SH-SY5Y (cell line): ENCODE results near the gene C2CD3.

Source experiments
- GATA2 ChIP-seq: IDR thresholded peaks from 2 replicates; pipeline ENCODE4 v1.6.1; 2011; ENCODE audit warnings: mild to moderate bottlenecking, low read depth, low read length
- GATA3 ChIP-seq: IDR thresholded peaks from 2 replicates; pipeline ENCODE4 v1.6.1; 2011; ENCODE audit warnings: low read depth, mild to moderate bottlenecking, low read length, moderate library complexity

Gene C2CD3

DNA sequence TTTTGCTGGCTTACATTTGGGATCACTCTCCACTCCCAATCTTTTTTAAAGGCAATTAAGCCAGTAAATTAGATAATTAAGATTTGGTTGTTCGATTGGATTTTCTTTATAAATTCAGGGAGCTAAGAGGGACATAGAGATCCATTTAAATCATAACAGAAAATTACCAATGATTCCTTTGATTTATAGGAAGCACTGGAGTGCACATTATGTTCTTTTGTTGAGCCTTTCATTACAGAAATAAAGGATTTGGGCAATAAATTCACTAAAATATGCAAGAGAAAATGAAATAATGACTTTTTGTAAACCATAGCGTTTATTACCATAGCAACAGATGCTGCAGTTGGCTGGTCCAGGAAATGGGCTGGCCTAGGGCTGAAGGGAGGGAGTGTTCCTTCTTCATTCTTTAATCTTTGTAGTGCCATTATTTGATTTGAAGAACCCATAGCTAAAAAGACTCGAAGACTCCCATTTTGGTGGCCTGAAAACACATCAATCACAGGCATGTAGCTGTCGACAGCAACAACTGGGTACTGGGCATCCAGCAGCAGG lies 73.0 kb downstream of the C2CD3 start:
- TF ChIP-seq GATA3: no peak
- TF ChIP-seq GATA2: no peak

DNA sequence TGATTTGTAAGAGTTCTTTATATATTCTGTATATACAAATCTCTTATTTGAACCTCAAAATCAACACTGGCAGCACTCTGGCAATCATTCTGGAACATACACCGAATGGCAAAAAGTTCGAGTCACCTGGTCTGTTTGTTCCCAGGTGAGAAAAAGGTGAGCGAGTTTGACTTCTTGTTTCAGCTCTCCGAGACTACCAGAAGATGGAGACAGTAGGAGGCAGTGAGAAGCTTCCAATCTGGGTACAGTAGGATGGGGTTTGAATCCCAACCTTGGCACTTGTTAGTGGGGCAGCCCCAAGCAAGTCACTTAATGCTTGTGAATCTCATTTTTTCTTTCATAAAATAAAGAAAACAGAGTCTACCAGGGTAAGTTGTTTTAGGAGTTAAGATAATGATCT lies 76.4 kb downstream of the C2CD3 start:
- TF ChIP-seq GATA2 (no peak), GATA3 (no peak)

DNA sequence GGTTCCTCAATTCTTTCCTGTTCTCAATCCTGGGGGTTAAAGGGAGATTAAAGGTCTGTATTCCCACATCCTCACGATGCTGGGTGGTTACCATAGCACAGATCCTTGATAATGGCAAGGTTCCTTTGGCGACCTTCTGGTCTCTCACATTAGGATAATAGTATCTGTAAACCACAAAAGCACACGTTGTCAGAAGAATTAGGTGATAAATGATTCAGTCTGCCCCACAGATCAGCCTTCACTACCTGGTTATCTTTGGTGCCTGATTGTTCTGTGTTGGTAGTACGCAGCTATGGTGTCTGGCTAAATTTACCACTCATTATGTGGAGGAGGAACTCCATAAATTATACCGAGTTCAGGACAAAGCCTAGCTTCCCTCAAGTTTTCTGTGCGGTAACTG lies 78.4 kb downstream of the C2CD3 start:
- TF ChIP-seq GATA2: no peak
- TF ChIP-seq GATA3: no peak

DNA sequence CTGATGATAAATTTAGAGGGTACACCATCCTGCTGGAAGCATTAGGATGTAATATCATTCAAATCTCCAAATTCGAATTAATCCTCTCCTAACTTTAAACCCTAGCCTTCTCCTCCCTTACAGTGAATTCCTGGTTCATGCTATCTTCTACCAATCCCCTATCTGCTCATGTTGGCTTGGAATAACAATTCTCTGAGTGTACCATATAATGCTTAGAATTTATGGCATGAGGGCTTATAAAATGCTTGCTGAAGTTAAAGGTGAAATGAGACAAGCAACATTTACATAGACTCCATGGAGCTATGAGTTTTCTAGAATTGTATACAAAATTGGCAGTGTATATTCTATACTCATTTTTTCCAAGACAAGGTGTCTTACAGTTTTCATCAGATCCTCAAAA lies 79.3 kb downstream of the C2CD3 start:
- TF ChIP-seq GATA3 (no peak), GATA2 (no peak)

DNA sequence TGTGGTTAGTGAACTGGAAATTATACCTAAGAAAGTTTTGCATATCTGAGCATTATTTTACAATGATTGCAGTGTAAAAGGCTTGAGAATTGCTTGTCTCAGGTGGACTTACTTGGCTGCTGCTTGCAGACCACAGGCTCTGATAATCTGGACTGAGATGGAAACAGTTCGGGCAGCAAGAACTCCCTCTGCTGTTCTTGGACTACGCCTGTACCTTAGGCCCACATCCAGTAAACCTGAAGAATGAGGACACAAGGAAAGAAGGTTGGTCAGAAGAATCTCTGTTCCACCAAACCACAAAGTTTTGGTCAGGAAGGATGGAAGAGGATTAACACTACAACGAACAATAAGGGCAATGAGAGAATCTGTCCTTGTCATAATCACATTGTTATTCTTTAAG lies 80.1 kb downstream of the C2CD3 start:
- TF ChIP-seq GATA3 (no peak), GATA2 (no peak)

DNA sequence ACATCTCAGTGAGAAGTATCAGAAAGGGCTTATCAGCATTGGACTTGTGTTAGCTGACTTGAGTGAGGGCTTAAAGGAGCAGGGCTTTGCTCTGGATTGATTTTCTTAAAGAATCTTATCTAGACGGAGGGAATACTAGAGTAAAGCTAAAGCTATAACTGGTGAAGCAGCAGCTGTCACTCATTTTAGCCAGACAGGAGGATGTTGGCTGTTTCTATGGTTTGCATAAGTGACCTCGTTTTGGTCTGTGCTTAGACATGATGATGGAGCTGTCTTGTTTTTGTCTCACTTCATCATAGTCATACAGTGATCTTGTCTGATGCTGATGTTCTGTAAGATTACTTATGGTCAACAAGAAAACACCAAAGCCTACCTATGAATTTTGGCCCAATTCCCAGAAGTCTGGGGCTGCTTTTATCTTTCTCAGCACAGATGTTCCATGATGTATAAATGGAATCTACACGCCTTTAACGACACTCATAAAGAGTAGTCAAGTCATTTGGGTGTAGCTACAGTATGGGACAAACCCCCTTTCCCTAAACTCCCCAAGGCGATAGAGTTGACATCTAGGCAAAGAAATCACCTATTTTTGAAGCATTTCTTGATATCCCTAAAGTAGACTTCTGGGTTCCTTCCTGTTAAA lies 84.4 kb downstream of the C2CD3 start:
- TF ChIP-seq GATA2 (no peak; the same call in 1 of the 2 replicates), GATA3 (no peak)

DNA sequence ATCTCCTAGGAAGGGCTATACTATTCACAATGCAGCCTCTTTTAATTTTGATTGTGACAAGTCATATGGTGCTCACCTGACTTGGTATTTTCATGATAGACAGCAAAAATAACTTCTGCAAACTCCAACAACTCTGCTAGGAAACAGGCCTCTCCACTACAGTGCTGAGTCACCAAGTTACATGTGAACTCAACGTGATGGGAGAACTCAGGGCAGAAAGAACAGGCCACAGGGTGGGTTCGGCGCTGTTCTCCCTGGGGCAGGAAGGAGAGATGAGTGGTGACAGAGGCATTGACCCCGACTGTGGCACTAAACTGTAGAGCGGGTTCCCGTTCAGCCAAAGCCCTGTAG lies 85.3 kb downstream of the C2CD3 start:
- TF ChIP-seq GATA2 (no peak), GATA3 (no peak)

DNA sequence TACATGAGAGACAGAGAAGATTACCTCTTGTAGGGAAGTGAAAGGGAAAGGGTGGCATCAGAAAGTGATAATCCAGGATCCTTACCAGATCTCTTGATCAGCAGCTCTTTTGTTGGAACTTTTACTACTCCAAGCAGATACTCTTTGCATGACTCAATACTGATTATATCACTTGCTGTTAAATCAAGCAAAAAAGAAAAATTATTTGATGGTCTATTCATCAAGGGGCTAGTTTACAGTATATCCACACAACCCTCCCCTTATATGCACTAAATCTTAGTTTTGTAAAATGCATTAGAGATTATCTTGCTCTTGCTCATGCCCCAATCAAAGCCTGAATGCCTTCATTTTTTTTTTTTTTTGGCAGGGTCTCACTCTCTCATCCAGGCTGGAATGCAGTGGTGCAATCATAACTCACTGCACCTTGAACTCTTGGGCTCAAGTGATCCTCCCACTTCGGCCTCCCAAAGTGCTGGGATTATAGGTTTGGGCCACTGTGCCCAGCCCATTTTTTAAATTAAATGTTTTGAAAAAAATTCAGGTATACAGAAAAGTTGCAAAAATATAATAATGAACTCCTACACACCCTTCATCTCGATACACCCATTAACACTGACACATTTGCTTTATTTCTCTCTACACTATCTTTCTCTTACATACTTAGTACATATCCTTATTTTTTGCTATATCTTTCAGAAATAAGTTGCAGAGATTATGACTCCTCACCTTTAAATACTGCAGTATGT lies 85.8 kb downstream of the C2CD3 start:
- TF ChIP-seq GATA2 (no peak), GATA3 (no peak)

DNA sequence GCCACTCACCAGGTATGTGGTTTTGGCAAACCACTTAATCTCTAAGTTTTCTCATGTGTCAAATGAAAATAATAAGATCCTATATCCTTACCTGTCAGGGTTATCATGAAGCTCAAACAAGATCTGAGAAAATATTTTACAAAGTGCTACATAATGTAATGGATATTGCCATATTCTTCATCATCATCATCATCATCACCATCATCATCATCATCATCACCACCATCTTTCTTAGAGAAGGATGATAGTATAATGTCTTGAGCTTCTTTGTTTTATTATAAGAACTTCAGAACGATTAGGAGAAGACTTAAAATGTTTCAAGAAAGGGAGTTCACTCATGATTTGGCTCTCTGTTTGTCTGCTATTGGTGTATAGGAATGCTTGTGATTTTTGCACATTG lies 89.4 kb downstream of the C2CD3 start:
- TF ChIP-seq GATA2: no peak
- TF ChIP-seq GATA3: no peak

DNA sequence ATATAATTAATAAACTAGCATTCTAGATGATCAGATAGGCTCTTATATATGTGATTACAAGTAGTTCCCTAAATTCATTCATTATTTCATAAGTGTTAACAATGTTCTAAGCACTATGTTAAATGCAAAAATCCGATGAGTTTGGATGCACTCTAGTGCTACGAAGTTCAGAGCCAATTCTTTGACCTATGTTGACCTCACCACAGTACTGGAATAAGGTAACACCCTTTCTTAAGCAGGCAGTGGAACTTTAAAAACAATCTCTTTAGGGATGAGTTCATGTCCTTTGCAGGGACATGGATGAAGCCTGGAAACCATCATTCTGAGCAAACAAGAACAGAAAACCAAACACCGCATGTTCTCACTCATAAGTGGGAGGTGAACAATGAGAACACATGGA lies 93.6 kb downstream of the C2CD3 start:
- no peak for TF ChIP-seq GATA3
- no peak for TF ChIP-seq GATA2

DNA sequence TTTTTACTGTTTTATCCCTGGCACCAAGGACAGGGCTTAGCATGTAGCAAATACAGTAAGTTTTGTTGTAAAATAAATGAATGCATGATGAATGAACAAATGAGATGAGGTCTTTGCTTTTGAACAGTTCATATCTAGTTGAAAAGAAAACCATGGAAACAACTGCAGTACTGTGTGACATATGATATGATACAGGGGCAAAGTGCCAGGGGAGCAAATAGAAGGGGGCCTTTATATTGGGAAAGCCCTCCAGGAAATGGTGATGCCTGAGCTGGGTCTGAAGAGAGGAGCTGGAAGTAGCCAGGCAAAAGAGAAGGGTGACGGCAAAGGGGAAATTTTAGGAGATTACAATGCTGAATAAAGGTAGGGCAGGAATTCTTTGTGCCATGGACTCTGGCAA lies 98.1 kb downstream of the C2CD3 start:
- TF ChIP-seq GATA2: no peak
- TF ChIP-seq GATA3: no peak

DNA sequence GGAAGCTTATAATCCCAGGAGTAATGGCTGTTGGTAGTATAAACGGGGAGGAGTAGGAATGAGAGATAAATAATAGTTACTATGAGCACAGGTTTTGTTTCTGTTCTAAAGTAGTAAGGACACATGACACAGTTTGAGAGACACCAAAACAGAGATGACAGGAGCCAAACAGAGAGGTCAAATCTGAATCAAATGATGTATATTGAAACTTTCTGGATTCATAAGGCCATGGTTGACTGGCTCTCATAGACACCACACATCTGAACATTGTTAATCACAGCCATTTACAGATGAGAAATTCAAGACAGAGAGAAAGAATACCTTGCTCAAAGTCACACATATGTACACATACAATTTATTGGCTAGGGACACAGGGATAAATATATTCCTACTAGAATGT lies 98.5 kb downstream of the C2CD3 start:
- no peak for TF ChIP-seq GATA2

DNA sequence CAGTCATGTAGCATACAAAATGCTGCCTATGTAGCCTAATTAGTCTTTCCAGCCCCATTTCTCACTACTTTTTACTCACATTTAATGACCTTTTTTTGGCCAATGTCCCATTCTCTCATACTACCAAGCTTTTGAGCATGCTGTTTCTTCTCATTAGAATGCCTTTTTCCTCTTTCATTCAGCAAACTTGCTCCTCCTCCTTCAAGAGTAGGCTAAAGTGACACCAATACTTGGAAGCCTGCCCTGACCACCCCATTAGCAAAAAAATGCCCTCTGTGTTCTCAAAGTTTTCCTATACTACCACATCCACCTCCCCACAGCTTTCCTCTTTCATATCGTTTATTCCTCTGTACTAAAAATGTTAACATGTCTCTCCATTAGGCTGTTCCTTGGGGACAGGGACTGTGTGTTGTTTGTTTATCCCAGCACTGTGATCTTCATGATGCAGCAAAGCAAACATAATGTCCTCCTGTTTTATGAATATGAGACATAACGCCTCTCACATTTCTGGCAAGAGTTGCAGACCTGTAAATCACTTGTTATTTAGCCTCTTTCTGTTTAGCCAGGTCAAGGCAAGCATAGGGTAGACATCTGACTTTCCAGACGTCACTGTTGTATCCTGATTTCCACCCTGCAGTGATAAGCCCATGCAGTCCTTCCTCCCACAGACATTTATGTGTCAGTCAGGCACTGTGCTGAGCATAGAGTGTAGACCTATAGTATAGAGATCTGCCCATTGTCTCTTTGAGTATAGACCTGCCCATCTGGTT lies 99.9 kb downstream of the C2CD3 start:
- TF ChIP-seq GATA3 (no peak), GATA2 (no peak)

DNA sequence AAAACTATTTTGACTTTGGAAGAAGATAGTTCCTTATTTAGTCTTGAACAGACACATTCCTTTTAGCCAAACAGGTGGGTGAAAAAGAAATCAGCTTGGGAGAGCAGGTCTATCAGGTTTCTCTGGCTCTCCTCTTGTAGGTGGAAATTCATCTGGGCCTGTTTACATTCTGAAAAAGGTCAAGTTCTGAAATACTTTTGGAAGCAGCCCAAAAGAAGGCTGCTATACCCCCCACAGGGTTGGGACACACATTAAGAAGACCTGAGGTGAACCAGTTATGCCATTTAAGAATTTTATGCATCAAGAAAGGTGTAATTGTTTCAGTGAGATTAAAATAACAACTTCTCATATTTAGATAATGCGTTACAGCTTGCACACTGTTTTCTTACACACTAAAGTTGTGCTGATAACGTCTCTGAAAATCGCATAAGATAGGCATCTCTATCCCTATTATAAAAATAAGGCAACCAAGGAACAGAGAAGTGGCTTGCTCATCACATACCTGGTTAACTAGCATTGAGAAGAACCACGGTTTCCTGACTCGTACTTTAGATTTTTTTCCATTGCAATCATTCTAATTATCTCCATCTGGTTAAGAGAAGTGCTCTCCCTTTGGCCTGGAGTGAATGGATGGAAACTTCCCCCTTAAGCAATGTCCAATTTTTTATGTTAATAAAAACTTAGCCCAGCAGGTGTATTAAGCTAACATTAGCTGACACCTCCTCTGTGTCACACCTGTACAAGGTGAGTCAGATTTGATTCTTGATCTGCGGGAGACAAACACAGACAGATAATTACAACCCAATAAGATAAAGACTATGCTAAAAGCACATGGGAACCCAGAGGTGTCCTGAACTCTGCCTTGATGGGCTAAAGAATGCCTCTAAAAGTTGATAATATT lies 101.4 kb downstream of the C2CD3 start:
- TF ChIP-seq GATA3: no peak
- TF ChIP-seq GATA2: no peak

DNA sequence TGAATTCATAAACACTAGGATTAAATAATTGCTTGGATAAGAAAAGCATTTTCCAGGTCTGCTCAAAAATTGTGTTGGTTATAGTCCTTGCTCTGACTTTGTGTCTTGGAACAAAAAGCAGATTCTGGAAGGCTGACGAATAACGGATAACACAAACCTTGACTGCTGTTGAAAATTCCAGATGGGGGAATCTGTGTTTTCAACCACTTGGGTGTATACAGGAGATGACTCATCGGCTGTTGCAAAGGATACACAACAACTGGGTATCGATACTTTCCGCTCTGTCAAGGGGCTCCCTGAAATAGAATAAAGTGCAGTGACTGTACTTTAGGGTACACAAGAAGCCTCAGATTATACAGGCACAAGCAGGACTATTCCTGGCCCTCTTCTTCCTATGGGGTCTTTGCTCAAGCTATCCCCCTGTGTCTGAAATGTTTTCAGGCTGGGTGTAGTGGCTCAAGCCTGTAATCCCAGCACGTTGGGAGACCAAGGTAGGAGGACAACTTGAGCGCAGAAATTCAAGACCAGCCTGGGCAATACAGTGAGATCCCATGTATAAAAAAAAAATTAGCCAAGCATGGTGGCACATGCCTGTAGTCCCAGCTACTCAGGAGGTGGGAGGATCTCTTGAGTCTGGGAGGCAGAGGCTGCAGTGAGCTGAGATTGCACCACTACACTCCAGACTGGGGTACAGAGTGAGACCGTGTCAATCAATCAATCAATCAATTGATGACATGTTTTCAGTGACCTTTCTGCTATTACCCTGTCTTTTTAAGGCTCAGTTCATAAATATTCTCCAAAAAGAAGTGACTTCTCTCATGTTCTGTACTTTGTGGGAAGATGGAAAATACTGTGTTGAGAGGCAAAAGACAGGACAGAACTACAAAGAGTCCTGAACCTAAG lies 113.3 kb downstream of the C2CD3 start:
- no peak for TF ChIP-seq GATA2
- TF ChIP-seq GATA3: no peak
